Ascending aorta (tissue), 2 donors: Measurements from ENCODE around the gene ADGRB3. TPM values are rescaled to one million over a fixed set of nuclear protein-coding genes. Genes with fewer than 3 reads are reported as not detected.

ENCODE experiments used
- DNase-seq, 2 donors: peaks; one replicate each; pipeline ENCODE4 v3.0.0-alpha.2; 2019; ENCODE audit warnings: low spot score in 2 of 2
- H3K27ac ChIP-seq, 2 donors: fragments of 200-600 bp; sonication (generic); one replicate each; pipeline ENCODE4 v1.5.1; 2016 to 2017; ENCODE audit warnings: mild to moderate bottlenecking in 1 of 2
- H3K27me3 ChIP-seq: fragments of 200-600 bp; sonication (generic); one replicate; pipeline ENCODE4 v1.5.1; 2017
- H3K36me3 ChIP-seq, 2 donors: fragments of 200-600 bp; sonication (generic); one replicate each; pipeline ENCODE4 v1.5.1; 2016
- H3K4me1 ChIP-seq, 2 donors: fragments of 200-600 bp; sonication (generic); one replicate each; pipeline ENCODE4 v1.5.1; 2016 to 2017; ENCODE audit warnings: mild to moderate bottlenecking in 1 of 2
- H3K4me3 ChIP-seq, 2 donors: fragments of 200-600 bp; sonication (generic); one replicate each; pipeline ENCODE4 v1.5.1; 2016 to 2017; ENCODE audit warnings: mild to moderate bottlenecking in 1 of 2
- H3K9me3 ChIP-seq, 2 donors: fragments of 200-600 bp; sonication (generic); one replicate each; pipeline ENCODE4 v1.5.1; 2016
- CTCF ChIP-seq, 3 experiments: fragments of 200-600 bp in 2 of 3; fragments of 450-650 bp in 1 of 3; sonication (generic) in 2 of 3; IDR thresholded peaks; one replicate each; pipeline ENCODE4 v1.5.1; 2016 to 2019; ENCODE audit warnings: antibody characterized with exemption in 3 of 3, mild to moderate bottlenecking in 1 of 3, moderate library complexity in 1 of 3
- intact Hi-C: fragments of 100-400 bp; cut with DNase I; formaldehyde crosslinking; loops from one replicate; pipeline ENCODE4 v1.15.1; 2023
- total RNA-seq: library from RNA; depleted of rRNA; stranded (reverse); fragments of >200 nt; gene quantifications from one replicate; pipeline ENCODE4 v1.1.0, GENCODE V29; 2016

The ADGRB3 gene
- total RNA-seq, 1 donor from 2014 or later, result 4.4 TPM

DNA sequence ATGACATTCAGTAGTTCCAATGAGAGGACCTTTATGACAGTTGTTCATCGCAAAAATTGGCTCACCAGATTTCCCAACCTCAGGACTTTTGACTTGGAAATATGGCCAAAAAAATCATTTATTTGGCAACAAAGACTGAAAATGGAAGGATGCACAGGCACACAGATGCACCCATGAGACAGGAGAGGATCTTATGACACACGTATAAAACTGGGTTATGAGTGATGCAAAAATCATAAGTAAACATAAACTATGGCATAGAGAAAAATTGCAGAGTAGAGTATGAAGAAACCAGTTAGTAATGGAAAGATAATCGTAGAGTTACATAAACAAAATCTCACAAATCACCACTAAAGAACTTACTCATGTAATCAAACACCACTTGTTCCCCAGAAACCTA lies 546.9 kb downstream of the ADGRB3 start:
- no peak overlapping the region for H3K27ac ChIP-seq
- H3K27me3 ChIP-seq, result no peaks in the 10 kb centered on the region
- no peak overlapping the region for H3K4me3 ChIP-seq
- H3K4me1 ChIP-seq, result no peaks in the 10 kb centered on the region
- H3K36me3 ChIP-seq, result no peaks in the 10 kb centered on the region
- intact Hi-C loops, result no loop called here
- no peaks in the 10 kb centered on the region for H3K9me3 ChIP-seq
- DNase-seq, result no peak
- no peak for TF ChIP-seq CTCF (IDR thresholded peaks at IDR 0.05)

DNA sequence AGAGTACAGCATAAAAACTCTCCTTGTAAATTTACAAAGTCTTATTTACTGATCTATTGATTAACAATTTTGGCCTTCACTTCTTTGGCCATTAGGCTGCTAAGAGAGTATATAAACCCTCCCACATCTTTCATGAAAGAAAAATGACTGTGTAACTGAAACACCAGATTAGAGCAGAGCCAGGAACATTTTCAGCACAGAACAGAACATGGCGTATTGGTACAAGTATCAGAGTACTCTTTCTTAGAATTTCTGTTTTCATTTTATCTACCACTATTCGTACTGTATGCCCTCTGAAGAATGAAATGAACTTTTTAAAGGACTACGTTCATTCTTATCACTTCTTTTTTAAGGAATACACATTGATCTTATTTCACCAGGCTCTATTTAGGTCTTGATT lies 550.2 kb downstream of the ADGRB3 start:
- no peak for DNase-seq
- H3K36me3 ChIP-seq, result no peaks in the 10 kb centered on the region
- no peaks in the 10 kb centered on the region for H3K27me3 ChIP-seq
- no peak overlapping the region for H3K4me3 ChIP-seq
- no peaks in the 10 kb centered on the region for H3K9me3 ChIP-seq
- H3K27ac ChIP-seq, result no peak overlapping the region
- no peak for TF ChIP-seq CTCF (IDR thresholded peaks at IDR 0.05)
- no peaks in the 10 kb centered on the region for H3K4me1 ChIP-seq
- intact Hi-C loops, result no loop called here

GRCh38 chr6:69202768-69203167 lies 567.7 kb downstream of the ADGRB3 start:
- no peak for DNase-seq
- Histone ChIP-seq H3K4me1 (no peaks in the 10 kb centered on the region), H3K27me3 (no peaks in the 10 kb centered on the region), H3K4me3 (no peak overlapping the region), H3K36me3 (no peaks in the 10 kb centered on the region), H3K27ac (no peak overlapping the region), H3K9me3 (no peaks in the 10 kb centered on the region)
- intact Hi-C loops, result no loop called here
- no peak for TF ChIP-seq CTCF (IDR thresholded peaks at IDR 0.05)

DNA sequence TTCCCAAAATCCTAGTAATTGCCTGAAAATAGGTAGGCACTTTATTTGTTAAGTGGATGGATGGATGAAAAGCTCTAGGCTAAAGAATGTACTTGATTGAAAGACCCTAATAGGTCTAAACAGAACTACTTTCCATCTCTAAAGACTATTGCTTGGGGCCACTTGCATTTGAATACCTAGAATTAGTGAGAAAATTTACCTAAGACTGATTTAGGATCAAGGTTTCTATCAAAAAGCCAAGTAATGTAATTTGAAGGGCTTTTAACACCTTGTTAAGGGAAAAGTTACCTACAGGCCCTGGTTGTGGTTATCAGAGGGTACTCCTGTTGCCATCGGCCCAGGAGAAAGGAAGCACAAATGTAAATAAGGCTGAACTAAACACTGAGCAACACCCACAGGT lies 581.0 kb downstream of the ADGRB3 start:
- intact Hi-C loops, result no loop called here
- H3K36me3 ChIP-seq, result no peaks in the 10 kb centered on the region
- no peak for DNase-seq
- H3K4me1 ChIP-seq, result no peaks in the 10 kb centered on the region
- no peak overlapping the region for H3K27ac ChIP-seq
- no peaks in the 10 kb centered on the region for H3K27me3 ChIP-seq
- H3K9me3 ChIP-seq, result no peaks in the 10 kb centered on the region
- no peak for TF ChIP-seq CTCF (IDR thresholded peaks at IDR 0.05)
- H3K4me3 ChIP-seq, result no peak overlapping the region

- no peak for TF ChIP-seq CTCF (IDR thresholded peaks at IDR 0.05)
- Histone ChIP-seq H3K36me3 (no peaks in the 10 kb centered on the region), H3K27ac (no peak overlapping the region), H3K4me3 (no peak overlapping the region), H3K9me3 (no peaks in the 10 kb centered on the region), H3K4me1 (no peaks in the 10 kb centered on the region), H3K27me3 (no peaks in the 10 kb centered on the region)
- intact Hi-C loops, result no loop called here
- no peak for DNase-seq
Observed at GRCh38 chr6:69217343-69217742, 582.3 kb downstream of the ADGRB3 start.

DNA sequence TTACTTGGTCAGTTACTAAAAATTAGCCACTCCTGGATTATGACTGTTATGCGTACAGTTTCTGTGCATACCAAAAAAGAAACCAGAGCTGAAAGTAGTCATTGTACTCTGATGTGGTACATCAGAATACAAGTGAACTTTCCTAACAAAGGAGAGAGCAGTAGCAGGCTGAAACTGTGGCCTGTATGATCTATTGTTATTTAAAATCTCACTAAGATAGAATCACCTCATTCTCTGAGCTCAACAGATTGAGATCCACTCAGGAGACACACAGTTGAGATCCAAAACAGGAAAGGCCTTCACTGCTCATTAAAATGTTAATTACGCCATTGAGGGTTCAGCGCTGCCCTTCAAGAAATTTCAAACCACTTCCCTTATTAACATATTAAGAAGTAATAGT lies 585.3 kb downstream of the ADGRB3 start:
- no peaks in the 10 kb centered on the region for H3K27me3 ChIP-seq
- TF ChIP-seq CTCF (IDR thresholded peaks at IDR 0.05), result no peak
- no peaks in the 10 kb centered on the region for H3K36me3 ChIP-seq
- intact Hi-C loops, result no loop called here
- no peaks in the 10 kb centered on the region for H3K4me1 ChIP-seq
- H3K27ac ChIP-seq, result no peak overlapping the region
- no peak for DNase-seq
- H3K9me3 ChIP-seq, result no peaks in the 10 kb centered on the region
- no peak overlapping the region for H3K4me3 ChIP-seq
